Stomach smooth muscle (tissue), 2 donors: ENCODE data around the gene ENPP3.
A peak's percentile ranks its signal among the peaks of the same experiment; 100 is the strongest.

Experiments
- H3K27ac ChIP-seq: one replicate; pipeline ENCODE4 v1.7.0; 2013; ENCODE audit warnings: mild to moderate bottlenecking, low read length, inconsistent platforms
- H3K27me3 ChIP-seq, 2 donors: one replicate each; pipeline ENCODE4 v1.7.0; 2013; ENCODE audit warnings: low read length in 2 of 2; ENCODE audit not compliant: insufficient read depth in 2 of 2, control insufficient read depth in 1 of 2
- H3K36me3 ChIP-seq, 2 donors: one replicate each; pipeline ENCODE4 v1.7.0; 2013; ENCODE audit warnings: low read length in 2 of 2; ENCODE audit not compliant: control insufficient read depth in 2 of 2, insufficient read depth in 2 of 2
- H3K4me1 ChIP-seq: one replicate; pipeline ENCODE4 v1.7.0; 2013; ENCODE audit warnings: low read length; ENCODE audit not compliant: control insufficient read depth, insufficient read depth
- H3K4me3 ChIP-seq, 2 donors: one replicate each; pipeline ENCODE4 v1.7.0; 2013; ENCODE audit warnings: low read length in 2 of 2
- H3K9ac ChIP-seq, 2 donors: one replicate each; pipeline ENCODE4 v1.7.0; 2013; ENCODE audit warnings: low read length in 2 of 2, mild to moderate bottlenecking in 1 of 2
- H3K9me3 ChIP-seq, 2 donors: one replicate each; pipeline ENCODE4 v1.7.0; 2013; ENCODE audit warnings: low read length in 2 of 2; ENCODE audit not compliant: control insufficient read depth in 2 of 2
- donor health status: healthy.
- donor health status: Pancreatic carcinoma.

Gene ENPP3

DNA sequence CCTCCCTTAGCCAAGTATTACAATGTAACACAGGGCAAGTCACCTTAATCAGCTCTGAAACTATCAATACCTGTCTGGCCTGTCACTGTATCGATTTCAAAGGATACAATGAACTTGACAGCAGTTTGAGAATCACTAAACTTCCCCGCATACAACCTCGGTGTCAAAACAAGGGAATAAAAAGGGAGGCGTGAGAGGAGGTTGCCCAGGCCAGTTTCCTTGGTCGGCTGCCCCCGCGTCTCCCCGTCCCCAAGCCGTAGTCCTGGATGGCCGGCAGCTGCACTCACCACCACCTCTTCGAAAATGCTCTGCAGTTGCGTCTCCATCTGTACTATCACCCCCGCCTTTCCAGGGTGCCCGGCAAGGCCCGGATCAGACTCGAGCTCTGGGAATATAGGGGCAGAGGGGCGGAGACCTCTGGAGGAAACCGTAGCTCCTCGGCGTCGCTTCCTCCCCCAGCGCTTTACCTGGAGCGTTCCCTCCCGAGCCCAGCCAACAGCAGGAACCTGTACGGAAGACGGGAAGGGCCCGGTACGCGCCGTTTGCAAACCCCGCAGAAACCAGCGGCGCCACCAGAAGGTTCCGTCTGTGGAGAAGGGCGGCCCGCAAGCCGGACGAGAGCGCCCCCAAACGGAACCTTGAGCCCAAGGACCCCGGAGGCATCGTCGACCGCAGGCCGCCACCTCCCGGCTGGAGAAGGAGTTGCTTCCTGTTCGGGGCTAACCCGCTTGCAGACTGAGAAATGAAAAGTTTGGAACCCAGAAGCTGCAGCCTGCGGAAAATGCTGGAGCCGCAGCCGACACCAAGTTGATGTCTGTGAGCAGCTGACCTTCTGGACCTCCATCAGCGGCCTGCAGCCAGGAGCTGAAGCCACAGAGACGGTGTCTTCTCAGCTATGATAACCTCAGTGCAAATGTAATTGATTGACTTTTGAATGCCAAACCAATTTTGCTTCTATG lies 9.1 kb upstream of the ENPP3 start, which contains the start of gene MED23:
Gene MED23, minus strand, starts transcription at position 519 of the 959 bp plus-strand sequence. Its CDS starts 193 bp downstream, at position 326.
- H3K4me1 ChIP-seq: no peaks in the 10 kb centered on the region
- peak within 1 kb of the TSS; percentile 91 to 97 for H3K4me3 ChIP-seq
- H3K27ac ChIP-seq: peak within 1 kb of the TSS; percentile 43
- H3K36me3 ChIP-seq: peaks cover 13 to 15% of the 10 kb centered on the region in 2 donors
- no peaks in the 10 kb centered on the region for H3K9me3 ChIP-seq
- peak within 1 kb of the TSS; percentile 81 to 84 for H3K9ac ChIP-seq
- H3K27me3 ChIP-seq: no peaks in the 10 kb centered on the region

DNA sequence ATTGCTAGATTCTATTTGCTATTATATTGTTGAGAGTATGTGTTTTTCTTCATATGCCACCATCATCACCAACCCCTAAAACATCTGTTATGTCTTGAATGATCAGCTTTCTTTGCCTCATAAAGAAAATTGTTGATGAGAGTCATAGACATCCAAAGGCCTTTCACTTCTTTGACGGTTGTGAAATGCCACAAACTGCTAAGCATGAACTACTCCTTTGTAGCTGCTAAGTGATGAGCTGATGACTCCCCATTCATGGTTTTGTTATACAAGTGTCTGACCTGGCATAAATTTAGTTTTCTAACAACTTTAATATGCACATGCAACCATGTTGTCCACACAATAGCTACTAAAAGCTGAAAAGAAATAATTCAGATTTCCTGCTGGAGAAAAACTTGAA lies 8.4 kb upstream of the ENPP3 start:
- peak overlapping the region in 1 of 2 donors; percentile 56 for H3K9ac ChIP-seq
- H3K4me1 ChIP-seq: no peaks in the 10 kb centered on the region
- H3K9me3 ChIP-seq: no peaks in the 10 kb centered on the region
- peak overlapping the region; percentile 78 to 91 for H3K4me3 ChIP-seq
- no peak overlapping the region for H3K27ac ChIP-seq
- peaks cover 8 to 10% of the 10 kb centered on the region in 2 donors for H3K36me3 ChIP-seq
- no peaks in the 10 kb centered on the region for H3K27me3 ChIP-seq

DNA sequence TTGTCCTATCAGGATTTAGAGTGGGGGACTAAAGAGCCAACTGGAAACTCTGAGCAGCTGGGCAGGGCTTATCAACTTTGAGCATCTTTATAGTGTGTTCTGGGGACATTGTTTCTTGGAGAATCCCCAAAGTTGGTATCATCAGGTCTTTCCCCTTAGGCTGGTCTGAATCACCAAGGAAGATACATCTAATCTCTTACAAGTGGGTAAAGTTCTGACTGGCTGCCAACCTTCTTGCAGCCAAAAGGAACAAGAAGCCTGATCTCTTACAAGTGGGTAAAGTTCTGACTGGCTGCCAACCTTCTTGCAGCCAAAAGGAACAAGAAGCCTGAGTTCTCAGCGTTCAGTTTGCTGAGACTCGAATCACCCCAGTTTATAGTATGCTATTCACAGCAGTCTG lies 7.5 kb upstream of the ENPP3 start:
- H3K36me3 ChIP-seq: peaks cover 0 to 2% of the 10 kb centered on the region in 2 donors
- no peaks in the 10 kb centered on the region for H3K4me1 ChIP-seq
- H3K9ac ChIP-seq: no peak overlapping the region
- H3K9me3 ChIP-seq: no peaks in the 10 kb centered on the region
- no peak overlapping the region for H3K4me3 ChIP-seq
- H3K27me3 ChIP-seq: no peaks in the 10 kb centered on the region
- no peak overlapping the region for H3K27ac ChIP-seq

DNA sequence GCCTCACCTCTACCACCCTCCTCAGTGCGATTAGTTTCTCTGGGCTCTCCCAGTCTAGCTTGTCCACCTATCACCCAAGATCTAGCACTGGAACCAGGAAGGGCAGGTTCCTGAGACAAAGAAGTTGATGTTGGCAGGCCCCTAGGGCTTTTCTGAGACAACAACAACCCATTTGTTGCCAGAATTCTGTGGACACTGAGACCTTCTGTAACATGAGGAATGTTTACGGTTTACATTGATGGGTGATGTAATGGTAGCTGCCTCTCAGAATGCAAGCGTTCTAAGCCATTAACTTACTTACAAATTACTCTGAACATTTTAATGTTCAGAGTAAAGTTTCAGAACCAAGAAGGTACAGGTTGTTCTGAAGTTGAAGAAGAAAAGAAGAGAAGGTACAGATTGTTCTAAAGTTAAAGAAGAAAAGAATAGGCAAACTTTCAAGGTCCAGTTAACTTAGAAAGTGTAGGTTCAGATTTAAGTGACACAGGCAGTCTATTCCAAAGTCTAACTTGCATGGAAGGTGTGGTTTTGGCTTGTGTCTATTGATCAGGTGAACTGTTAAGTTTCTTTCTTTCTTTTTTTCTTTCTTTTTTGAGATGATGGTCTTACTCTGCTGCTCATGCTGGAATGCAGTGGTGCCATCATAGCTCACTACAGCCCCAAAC lies 5.3 kb upstream of the ENPP3 start:
- Histone ChIP-seq H3K9ac (no peak overlapping the region), H3K27ac (no peak overlapping the region), H3K4me3 (no peak overlapping the region), H3K9me3 (no peaks in the 10 kb centered on the region), H3K36me3 (no peaks in the 10 kb centered on the region), H3K4me1 (no peaks in the 10 kb centered on the region), H3K27me3 (no peaks in the 10 kb centered on the region)

DNA sequence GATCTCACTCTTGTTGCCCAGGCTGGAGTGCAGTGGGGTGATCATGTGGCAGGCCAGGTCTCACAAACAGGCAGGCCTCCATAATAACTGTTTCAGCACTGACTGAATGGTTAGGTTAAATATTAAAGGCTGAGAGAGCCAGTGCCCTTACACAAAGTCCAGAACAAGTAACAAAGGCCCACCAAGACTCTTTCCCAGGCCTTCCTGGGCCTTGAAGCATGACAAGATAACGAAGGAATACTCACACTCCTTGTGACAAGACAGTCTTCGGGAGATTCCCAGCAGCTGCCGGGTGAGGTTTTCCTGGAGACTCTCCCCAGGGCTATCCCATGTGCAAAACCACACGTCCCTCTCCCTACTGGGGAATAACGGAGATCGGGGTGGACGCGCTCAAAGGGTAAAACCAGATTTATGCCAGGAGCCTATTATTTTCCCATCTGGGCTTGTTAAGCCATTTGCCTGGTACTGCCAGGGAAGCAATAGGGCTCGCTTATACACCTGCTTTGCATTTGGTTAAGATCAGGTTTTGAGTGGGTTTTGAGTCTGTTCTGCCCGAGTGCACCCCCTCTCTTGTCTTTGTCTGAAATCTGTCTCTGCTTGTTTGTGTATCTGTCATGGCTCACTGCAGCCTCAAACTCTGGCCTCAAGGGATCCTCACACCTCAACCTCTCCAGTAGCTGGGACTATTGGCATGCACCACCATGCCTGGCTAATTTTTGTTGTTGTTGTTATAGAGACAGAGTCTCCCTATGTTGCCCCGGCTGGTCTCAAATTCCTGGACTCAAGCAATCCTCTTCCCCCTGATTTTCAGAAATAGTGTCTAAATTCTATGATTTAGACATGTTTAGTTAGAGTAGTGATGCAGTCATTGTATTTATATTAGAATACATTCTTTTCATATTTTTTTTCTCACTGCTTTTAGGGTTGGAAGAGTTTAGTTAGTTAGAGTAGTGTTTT lies 1.4 kb upstream of the ENPP3 start:
- Histone ChIP-seq H3K4me3 (no peak overlapping the region), H3K9ac (no peak overlapping the region), H3K36me3 (no peaks in the 10 kb centered on the region), H3K9me3 (no peaks in the 10 kb centered on the region), H3K27ac (no peak overlapping the region), H3K27me3 (no peaks in the 10 kb centered on the region), H3K4me1 (no peaks in the 10 kb centered on the region)

GRCh38 chr6:131638013-131638412 lies 911 bp downstream of the ENPP3 start:
- H3K36me3 ChIP-seq: no peaks in the 10 kb centered on the region
- no peak overlapping the region for H3K4me3 ChIP-seq
- no peaks in the 10 kb centered on the region for H3K4me1 ChIP-seq
- H3K27me3 ChIP-seq: no peaks in the 10 kb centered on the region
- no peaks in the 10 kb centered on the region for H3K9me3 ChIP-seq
- no peak overlapping the region for H3K27ac ChIP-seq
- no peak overlapping the region for H3K9ac ChIP-seq

DNA sequence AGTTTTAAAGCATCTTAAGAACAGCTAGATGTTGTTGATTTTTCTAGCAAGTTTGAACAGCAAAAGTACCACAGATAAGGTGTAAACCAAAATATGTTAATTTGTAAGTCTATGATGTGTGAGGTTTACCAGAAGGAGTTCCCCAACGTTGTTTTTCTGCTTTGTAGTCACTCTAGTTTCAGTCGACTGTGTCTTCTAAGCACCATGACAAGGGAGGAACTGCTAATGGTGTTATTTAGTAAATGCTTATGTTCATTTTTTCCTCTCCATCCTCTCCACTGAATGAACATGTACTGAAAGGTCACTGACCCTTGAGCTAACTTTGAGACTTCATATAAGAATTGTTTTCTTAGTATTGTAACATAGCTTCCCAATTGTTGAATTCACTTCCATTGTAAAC lies 3.0 kb downstream of the ENPP3 start:
- H3K4me1 ChIP-seq: no peaks in the 10 kb centered on the region
- H3K4me3 ChIP-seq: no peak overlapping the region
- no peak overlapping the region for H3K27ac ChIP-seq
- no peak overlapping the region for H3K9ac ChIP-seq
- H3K9me3 ChIP-seq: no peaks in the 10 kb centered on the region
- no peaks in the 10 kb centered on the region for H3K27me3 ChIP-seq
- H3K36me3 ChIP-seq: no peaks in the 10 kb centered on the region

GRCh38 chr6:131640576-131640975 lies 3.5 kb downstream of the ENPP3 start:
- Histone ChIP-seq H3K9ac (no peak overlapping the region), H3K27me3 (no peaks in the 10 kb centered on the region), H3K4me3 (no peak overlapping the region), H3K4me1 (no peaks in the 10 kb centered on the region), H3K9me3 (no peaks in the 10 kb centered on the region), H3K36me3 (no peaks in the 10 kb centered on the region), H3K27ac (no peak overlapping the region)

- H3K4me3 ChIP-seq: no peak overlapping the region
- H3K4me1 ChIP-seq: no peaks in the 10 kb centered on the region
- no peak overlapping the region for H3K27ac ChIP-seq
- no peaks in the 10 kb centered on the region for H3K36me3 ChIP-seq
- H3K9me3 ChIP-seq: no peaks in the 10 kb centered on the region
- H3K9ac ChIP-seq: no peak overlapping the region
- H3K27me3 ChIP-seq: no peaks in the 10 kb centered on the region
These were observed 4.5 kb downstream of the ENPP3 start for GRCh38 chr6:131641554-131641953.

DNA sequence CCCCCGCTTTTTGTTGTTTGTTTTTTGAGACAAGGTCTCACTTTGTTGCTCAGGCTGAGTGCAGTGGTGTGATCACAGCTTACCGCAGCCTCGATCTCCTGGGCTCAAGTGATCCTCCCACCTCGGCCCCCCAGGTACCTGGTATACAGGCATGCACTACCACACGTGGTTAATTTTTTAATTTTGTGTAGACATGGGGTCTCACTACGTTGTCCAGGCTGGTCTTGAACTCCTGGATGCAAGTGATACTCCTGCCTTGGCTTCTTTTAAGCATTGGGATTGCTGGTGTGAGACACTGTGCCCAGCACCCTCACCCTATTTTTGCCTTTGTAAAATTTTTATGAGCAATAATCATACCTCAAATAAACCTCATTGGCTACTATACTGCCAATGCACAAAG lies 5.5 kb downstream of the ENPP3 start:
- Histone ChIP-seq H3K4me3 (no peak overlapping the region), H3K36me3 (no peaks in the 10 kb centered on the region), H3K9me3 (no peaks in the 10 kb centered on the region), H3K27ac (no peak overlapping the region), H3K4me1 (no peaks in the 10 kb centered on the region), H3K27me3 (no peaks in the 10 kb centered on the region), H3K9ac (no peak overlapping the region)
